Motor neuron (in vitro differentiated cells): ENCODE results near the gene DPYSL4. TPM values are rescaled to one million over a fixed set of nuclear protein-coding genes. Genes with fewer than 3 reads are reported as not detected.

ENCODE experiments used
- ATAC-seq, 8 experiments: fragments of 200-7000 bp; cut with Tn5 transposase; replicated peaks in 6 of 8; 2 replicates each; pipeline ENCODE4 v1.8.0; 2021; ENCODE audit warnings: mild to moderate bottlenecking in 8 of 8, moderate library complexity in 8 of 8
- H3K27ac ChIP-seq, 2 donors: fragments of 250-450 bp; sonication (Bioruptor Pico); 2 replicates each; pipeline ENCODE4 v1.9.0; 2021; ENCODE audit warnings: antibody characterized with exemption in 2 of 2, mild to moderate bottlenecking in 2 of 2, moderate library complexity in 1 of 2
- H3K4me1 ChIP-seq, 2 donors: fragments of 250-450 bp; sonication (Bioruptor Pico); replicated peaks in 1 of 2; 2 replicates each; pipeline ENCODE4 v1.6.1; 2021; ENCODE audit warnings: antibody characterized with exemption in 2 of 2, mild to moderate bottlenecking in 2 of 2, moderate library complexity in 1 of 2
- H3K4me3 ChIP-seq, 5 donors: fragments of 250-450 bp; sonication (Bioruptor Pico); 2 replicates each; pipeline ENCODE4 v1.9.0; 2021; ENCODE audit warnings: antibody characterized with exemption in 5 of 5, mild to moderate bottlenecking in 5 of 5, moderate library complexity in 4 of 5
- WGBS, 10 experiments: fragments of 450-650 bp; shearing (Covaris generic); methylation state at CpG; one replicate each; pipeline ENCODE4 v1.0.0; 2022; 5-methylcytosine and 5-hydroxymethylcytosine counted together
- in situ Hi-C, 9 experiments: fragments of 400-800 bp; cut with MboI; loops; one replicate each; pipeline ENCODE4 v1.15.0; 2021; ENCODE audit warnings: low sequenced_read_pairs in 9 of 9, low pct_unique_long_range_greater_than_20kb in 2 of 9; ENCODE audit not compliant: unreplicated experiment in 9 of 9
- total RNA-seq, 8 experiments: library from RNA; unstranded; fragments of 300-600 nt; gene quantifications; 2 replicates each; pipeline versions ENCODE4 v1.2.3 to v1.2.4, GENCODE V29; 2022

The DPYSL4 gene
- total RNA-seq, 8 experiments from 2014 or later: 0.56 to 181 (median 50.9) TPM

- H3K4me1 ChIP-seq: peaks cover 7 to 9% of the 10 kb centered on the region in 2 donors
- WGBS, 10 experiments: 53 to 87% (median 75%) methylated on average over 3 to 4 of the region's 14 CpGs; no CpG with 5 or more reads in 7 of the 10 experiments
- no peak overlapping the region for H3K27ac ChIP-seq
- in situ Hi-C loops: no loop called here
- no peak overlapping the region for H3K4me3 ChIP-seq
- ATAC-seq: no peak
Measured at GRCh38 chr10:132145002-132145401, 41.7 kb upstream of the DPYSL4 start.

- in situ Hi-C loops: no loop called here
- whole genome bisulfite sequencing, 10 experiments: 40 to 100% (median 86%) methylated on average over 1 to 6 of the region's 17 CpGs; no CpG with 5 or more reads in 2 of the 10 experiments
- H3K4me3 ChIP-seq: no peak overlapping the region
- H3K4me1 ChIP-seq: peaks cover 7 to 9% of the 10 kb centered on the region in 2 donors
- ATAC-seq: no peak
- H3K27ac ChIP-seq: no peak overlapping the region
Measured at GRCh38 chr10:132145521-132146185, 41.1 kb upstream of the DPYSL4 start.

- H3K27ac ChIP-seq: no peak overlapping the region
- ATAC-seq: no peak
- in situ Hi-C loops: no loop called here
- WGBS, 10 experiments: 86% methylated on average over 3 of the region's 8 CpGs; no CpG with 5 or more reads in 9 of the 10 experiments
- no peak overlapping the region for H3K4me3 ChIP-seq
- H3K4me1 ChIP-seq: peaks cover 7 to 9% of the 10 kb centered on the region in 2 donors
Measured at GRCh38 chr10:132146271-132146671, 40.5 kb upstream of the DPYSL4 start.

- Histone ChIP-seq H3K4me1 (peaks cover 7 to 9% of the 10 kb centered on the region in 2 donors), H3K4me3 (no peak overlapping the region), H3K27ac (no peak overlapping the region)
- in situ Hi-C loops: no loop called here
- no peak for ATAC-seq
- WGBS, 10 experiments: 60 to 79% (median 69%) methylated on average over 1 to 17 of the region's 31 CpGs; no CpG with 5 or more reads in 5 of the 10 experiments
Measured at GRCh38 chr10:132146941-132147915, 39.5 kb upstream of the DPYSL4 start.

- H3K27ac ChIP-seq: no peak overlapping the region
- H3K4me1 ChIP-seq: peaks cover 0 to 3% of the 10 kb centered on the region in 2 donors
- no peak overlapping the region for H3K4me3 ChIP-seq
- in situ Hi-C loops: no loop called here
- 40 to 93% (median 80%) methylated on average over 1 to 6 of the region's 43 CpGs; no CpG with 5 or more reads in 5 of the 10 experiments for WGBS, 10 experiments
- ATAC-seq: no peak
Measured at GRCh38 chr10:132148261-132149251, 38.2 kb upstream of the DPYSL4 start.

- no peak overlapping the region for H3K27ac ChIP-seq
- in situ Hi-C loops: no loop called here
- 100% methylated on average over 1 of the region's 23 CpGs; no CpG with 5 or more reads in 9 of the 10 experiments for WGBS, 10 experiments
- H3K4me1 ChIP-seq: peaks cover 0 to 2% of the 10 kb centered on the region in 2 donors
- no peak for ATAC-seq
- no peak overlapping the region for H3K4me3 ChIP-seq
Measured at GRCh38 chr10:132149271-132149670, 37.5 kb upstream of the DPYSL4 start.

GRCh38 chr10:132149917-132150316 is 36.8 kb upstream of the DPYSL4 start:
- no peak overlapping the region for H3K4me3 ChIP-seq
- no peak for ATAC-seq
- 100% methylated on average over 1 of the region's 7 CpGs; no CpG with 5 or more reads in 9 of the 10 experiments for WGBS, 10 experiments
- H3K27ac ChIP-seq: no peak overlapping the region
- H3K4me1 ChIP-seq: peaks cover 0 to 2% of the 10 kb centered on the region in 2 donors
- in situ Hi-C loops: no loop called here

DNA sequence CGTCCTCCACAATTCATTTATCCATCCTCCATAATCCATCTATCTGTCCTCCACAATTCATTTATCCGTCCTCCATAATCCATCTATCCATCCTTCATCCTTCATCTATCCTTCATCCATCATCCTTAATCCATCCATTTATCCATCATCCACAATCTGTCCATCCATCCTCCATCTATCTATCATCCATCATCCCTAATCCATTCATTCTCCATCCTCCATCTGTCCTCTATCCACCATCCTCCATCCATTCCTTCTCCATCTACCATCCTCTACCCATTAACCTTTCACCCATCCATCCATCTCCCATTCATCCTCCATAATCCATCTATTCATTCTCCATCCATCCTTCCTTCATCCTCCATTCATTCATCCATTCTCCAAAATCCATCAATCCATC is 36.0 kb upstream of the DPYSL4 start:
- in situ Hi-C loops: no loop called here
- WGBS, 10 experiments: 47 to 100% (median 76%) methylated on average over 1 to 2 of the region's 2 CpGs
- Histone ChIP-seq H3K4me3 (no peak overlapping the region), H3K27ac (no peak overlapping the region), H3K4me1 (peaks cover 0 to 2% of the 10 kb centered on the region in 2 donors)
- ATAC-seq: no peak

DNA sequence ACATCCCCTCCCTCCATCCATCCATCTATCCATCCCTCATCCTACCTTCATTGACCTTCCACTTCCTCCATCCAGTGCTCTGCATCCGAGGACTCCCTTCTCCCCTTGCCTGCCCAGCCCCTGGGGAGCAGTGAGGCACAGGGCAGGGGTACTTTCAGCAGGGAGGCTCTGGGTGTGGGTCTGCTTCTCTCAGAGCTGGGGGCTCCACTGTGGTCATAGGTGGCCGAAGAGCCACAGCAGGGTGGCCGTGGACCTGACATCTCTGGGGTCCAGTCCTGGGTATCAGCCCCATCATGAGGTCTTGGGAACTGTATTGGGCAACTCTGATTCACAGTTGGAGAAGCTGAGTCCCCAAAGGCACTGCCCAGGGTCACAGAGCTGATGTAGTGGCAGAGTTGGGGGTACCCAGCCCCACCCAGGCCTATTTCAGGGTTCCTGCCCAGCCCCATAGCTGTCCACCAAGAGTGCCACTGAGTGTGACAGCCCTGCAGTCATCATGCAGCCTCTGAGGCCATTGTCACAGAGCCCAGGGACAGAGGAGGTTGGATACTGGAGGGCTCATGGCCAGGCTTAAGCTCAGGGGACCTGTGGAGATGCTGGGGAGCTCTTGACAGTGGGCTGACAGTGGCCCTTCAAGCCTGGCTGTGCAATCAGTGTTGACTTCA is 35.3 kb upstream of the DPYSL4 start:
- Histone ChIP-seq H3K4me3 (no peak overlapping the region), H3K27ac (no peak overlapping the region)
- in situ Hi-C loops: no loop called here

DNA sequence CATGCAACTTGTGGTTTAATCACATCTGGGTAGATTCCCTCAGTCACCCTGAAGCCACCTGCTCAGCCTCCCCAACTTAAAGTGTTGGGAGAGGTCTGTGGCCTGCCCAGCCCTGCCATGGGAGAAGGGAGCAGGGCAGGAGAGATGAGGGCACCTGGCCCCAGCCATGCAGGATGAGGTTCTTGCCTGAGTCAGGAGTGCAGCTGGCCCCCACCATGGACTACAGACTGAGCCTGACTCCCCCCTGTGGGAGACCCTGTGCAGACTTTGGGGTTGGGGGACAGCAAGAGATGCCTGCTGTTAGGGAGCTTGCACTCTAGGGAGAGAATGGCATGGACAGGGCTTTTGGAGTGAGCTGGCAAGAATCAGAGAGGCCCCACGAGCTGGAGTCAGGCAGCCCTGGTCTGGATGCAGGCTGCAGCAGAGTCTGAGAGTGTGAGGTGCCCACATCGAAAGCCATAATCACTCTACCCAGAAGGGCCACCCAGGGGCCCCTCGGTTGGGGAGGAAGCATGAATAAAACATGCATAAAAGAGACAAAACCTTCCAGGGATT is 34.7 kb upstream of the DPYSL4 start:
- H3K4me1 ChIP-seq: peaks cover 0 to 2% of the 10 kb centered on the region in 2 donors
- no peak overlapping the region for H3K27ac ChIP-seq
- in situ Hi-C loops: no loop called here
- no peak overlapping the region for H3K4me3 ChIP-seq
- 0 to 30% (median 18%) methylated on average over 1 to 3 of the region's 3 CpGs; no CpG with 5 or more reads in 7 of the 10 experiments for WGBS, 10 experiments
- peak in 5 of 8 experiments; percentile 5 to 39 (median 20) for ATAC-seq

More for the DNA sequence above, 35.3 kb upstream of the DPYSL4 start:
- no peak for ATAC-seq
- 0 to 100% (median 60%) methylated on average over 1 to 3 of the region's 3 CpGs; no CpG with 5 or more reads in 1 of the 10 experiments for WGBS, 10 experiments
- peaks cover 0 to 2% of the 10 kb centered on the region in 2 donors for H3K4me1 ChIP-seq

GRCh38 chr10:132152896-132153580 is 33.7 kb upstream of the DPYSL4 start:
- H3K27ac ChIP-seq: no peak overlapping the region
- H3K4me3 ChIP-seq: no peak overlapping the region
- in situ Hi-C loops: no loop called here
- ATAC-seq: peak in 2 of 8 experiments; percentile 3 to 10
- 0 to 61% (median 60%) methylated on average over 1 to 7 of the region's 13 CpGs; no CpG with 5 or more reads in 7 of the 10 experiments for WGBS, 10 experiments
- H3K4me1 ChIP-seq: peaks cover under 1 to 2% of the 10 kb centered on the region in 2 donors
